GM19438 (cell line): ENCODE results near the gene SERTAD1.
"Not testable (repeated sequence)": the region's sequence is repeated elsewhere in the genome, so short reads cannot be mapped to it uniquely, and the experiment has no call there.

Experiments
- ATAC-seq: cut with Tn5 transposase; IDR thresholded peaks from one replicate; pipeline ENCODE4 v1.9.1; 2021; ENCODE audit warnings: low read depth; ENCODE audit not compliant: unreplicated experiment

SERTAD1 gene

GRCh38 chr19:40423938-40424337, 1.9 kb downstream of the SERTAD1 start:
- no peak for ATAC-seq

- ATAC-seq, result no peak
These were observed 2.8 kb downstream of the SERTAD1 start for GRCh38 chr19:40422748-40423566.

- no peak for ATAC-seq
These were observed 3.6 kb downstream of the SERTAD1 start for GRCh38 chr19:40421993-40422747.

GRCh38 chr19:40420766-40421765, 4.7 kb downstream of the SERTAD1 start:
- ATAC-seq, result peak; percentile 37

- no peak for ATAC-seq
These were observed 5.4 kb downstream of the SERTAD1 start for GRCh38 chr19:40420451-40420765.

GRCh38 chr19:40419780-40420179, 6.0 kb downstream of the SERTAD1 start:
- ATAC-seq, result no peak

GRCh38 chr19:40419066-40419612, 6.7 kb downstream of the SERTAD1 start:
- ATAC-seq, result no peak

GRCh38 chr19:40418040-40418439, 7.8 kb downstream of the SERTAD1 start:
- ATAC-seq, result no peak

GRCh38 chr19:40417643-40417981, 8.2 kb downstream of the SERTAD1 start:
- ATAC-seq, result no peak

GRCh38 chr19:40416918-40417642, 8.7 kb downstream of the SERTAD1 start:
- ATAC-seq, result no peak

GRCh38 chr19:40415768-40416167, 10.0 kb downstream of the SERTAD1 start:
- no peak for ATAC-seq

- no peak for ATAC-seq
These were observed 11.0 kb downstream of the SERTAD1 start for GRCh38 chr19:40414542-40415535.

- no peak for ATAC-seq
These were observed 12.4 kb downstream of the SERTAD1 start, which contains the start of gene PRX for GRCh38 chr19:40413291-40413845. Gene PRX, minus strand, starts transcription at chr19:40413378. Its CDS starts 5,446 bp downstream, at chr19:40407932.

- ATAC-seq, result no peak
These were observed 12.9 kb downstream of the SERTAD1 start for GRCh38 chr19:40412866-40413265.

GRCh38 chr19:40411958-40412499, 13.8 kb downstream of the SERTAD1 start:
- ATAC-seq, result no peak

GRCh38 chr19:40411125-40411842, 14.5 kb downstream of the SERTAD1 start:
- ATAC-seq, result no peak

GRCh38 chr19:40410030-40410389, 15.8 kb downstream of the SERTAD1 start:
- no peak for ATAC-seq

- ATAC-seq, result not testable (repeated sequence)
These were observed 17.2 kb downstream of the SERTAD1 start for GRCh38 chr19:40408598-40408925.
